Suprapubic skin (tissue), 4 donors: ENCODE measurements around the gene GAPVD1.

Source experiments
- POLR2A ChIP-seq, 2 donors: fragments of 450-650 bp; IDR thresholded peaks; one replicate each; pipeline ENCODE4 v1.6.1; 2017; ENCODE audit warnings: antibody characterized with exemption in 2 of 2, mild to moderate bottlenecking in 2 of 2, moderate library complexity in 2 of 2
- POLR2AphosphoS5 ChIP-seq, 3 donors: sonication (generic); formaldehyde crosslinking; IDR thresholded peaks; one replicate each; pipeline ENCODE4 v1.6.1; 2017; ENCODE audit warnings: antibody characterized with exemption in 3 of 3
- TF ChIP-seq, protein P1 (sequence below), 2 donors: fragments of 200-600 bp in 1 of 2; fragments of 450-650 bp in 1 of 2; sonication (generic) in 1 of 2; IDR thresholded peaks; one replicate each; pipeline ENCODE4 v1.5.1; 2016 to 2019; ENCODE audit warnings: antibody characterized with exemption in 2 of 2, mild to moderate bottlenecking in 1 of 2, moderate library complexity in 1 of 2

DNA sequence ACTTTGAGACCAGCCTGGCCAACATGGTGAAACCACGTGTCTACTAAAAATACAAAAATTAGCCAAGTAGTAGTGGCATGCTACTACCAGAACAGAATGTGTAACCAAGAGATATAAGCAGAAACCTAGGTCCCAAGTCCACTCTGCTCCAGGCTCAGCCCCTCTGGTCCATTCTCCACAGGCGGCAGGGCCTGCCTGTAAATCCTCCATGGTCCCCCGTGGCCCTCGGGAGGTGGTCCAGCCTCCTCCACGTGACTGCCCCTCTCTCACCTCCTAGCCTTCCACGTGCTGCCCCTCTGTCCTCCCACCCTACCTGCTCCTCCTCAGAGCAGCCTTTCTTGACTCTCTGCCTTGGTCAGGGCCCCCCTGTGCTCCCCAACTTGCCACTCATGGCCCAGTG is 127.4 kb downstream of the GAPVD1 start:
- TF ChIP-seq POLR2A (IDR thresholded peaks at IDR 0.05) (no peak), POLR2AphosphoS5 (IDR thresholded peaks at IDR 0.05) (no peak)
- TF ChIP-seq, protein P1, sequence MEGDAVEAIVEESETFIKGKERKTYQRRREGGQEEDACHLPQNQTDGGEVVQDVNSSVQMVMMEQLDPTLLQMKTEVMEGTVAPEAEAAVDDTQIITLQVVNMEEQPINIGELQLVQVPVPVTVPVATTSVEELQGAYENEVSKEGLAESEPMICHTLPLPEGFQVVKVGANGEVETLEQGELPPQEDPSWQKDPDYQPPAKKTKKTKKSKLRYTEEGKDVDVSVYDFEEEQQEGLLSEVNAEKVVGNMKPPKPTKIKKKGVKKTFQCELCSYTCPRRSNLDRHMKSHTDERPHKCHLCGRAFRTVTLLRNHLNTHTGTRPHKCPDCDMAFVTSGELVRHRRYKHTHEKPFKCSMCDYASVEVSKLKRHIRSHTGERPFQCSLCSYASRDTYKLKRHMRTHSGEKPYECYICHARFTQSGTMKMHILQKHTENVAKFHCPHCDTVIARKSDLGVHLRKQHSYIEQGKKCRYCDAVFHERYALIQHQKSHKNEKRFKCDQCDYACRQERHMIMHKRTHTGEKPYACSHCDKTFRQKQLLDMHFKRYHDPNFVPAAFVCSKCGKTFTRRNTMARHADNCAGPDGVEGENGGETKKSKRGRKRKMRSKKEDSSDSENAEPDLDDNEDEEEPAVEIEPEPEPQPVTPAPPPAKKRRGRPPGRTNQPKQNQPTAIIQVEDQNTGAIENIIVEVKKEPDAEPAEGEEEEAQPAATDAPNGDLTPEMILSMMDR (IDR thresholded peaks at IDR 0.05), result no peak
